Liver (tissue), 9 donors: ENCODE measurements around the gene DPH3. TPM values are rescaled to one million over a fixed set of nuclear protein-coding genes. Genes with fewer than 3 reads are reported as not detected.
A peak's percentile ranks its signal among the peaks of the same experiment; 100 is the strongest.

Experiments used
- DNase-seq: peaks from one replicate; pipeline ENCODE4 v3.0.0-alpha.2; 2017; ENCODE audit warnings: low spot score
- H3K27ac ChIP-seq, 2 donors: one replicate each; pipeline ENCODE4 v1.7.0; 2013; ENCODE audit warnings: inconsistent platforms in 2 of 2, low read length in 2 of 2, control low read depth in 1 of 2, low read depth in 1 of 2, mild to moderate bottlenecking in 1 of 2
- H3K27me3 ChIP-seq, 4 donors: one replicate each; pipeline versions ENCODE4 v1.6.1 to v1.7.0; 2013; ENCODE audit warnings: low read length in 3 of 4, inconsistent platforms in 1 of 4, mild to moderate bottlenecking in 1 of 4, moderate library complexity in 1 of 4; ENCODE audit not compliant: control insufficient read depth in 4 of 4, insufficient read depth in 4 of 4
- H3K36me3 ChIP-seq, 4 donors: one replicate each; pipeline versions ENCODE4 v1.6.1 to v1.7.0; 2013; ENCODE audit warnings: low read length in 3 of 4, mild to moderate bottlenecking in 3 of 4, low read depth in 1 of 4, moderate library complexity in 1 of 4; ENCODE audit not compliant: control insufficient read depth in 4 of 4, insufficient read depth in 3 of 4
- H3K4me1 ChIP-seq, 4 donors: one replicate each; pipeline versions ENCODE4 v1.6.1 to v1.7.0; 2013; ENCODE audit warnings: low read length in 3 of 4, mild to moderate bottlenecking in 3 of 4, moderate library complexity in 1 of 4; ENCODE audit not compliant: control insufficient read depth in 4 of 4, insufficient read depth in 4 of 4
- H3K4me3 ChIP-seq, 3 donors: one replicate each; pipeline versions ENCODE4 v1.6.1 to v1.7.0; 2013; ENCODE audit warnings: low read length in 3 of 3, control low read depth in 1 of 3, low read depth in 1 of 3, mild to moderate bottlenecking in 1 of 3
- H3K9ac ChIP-seq, 2 donors: one replicate each; pipeline ENCODE4 v1.7.0; 2013; ENCODE audit warnings: low read length in 2 of 2, mild to moderate bottlenecking in 2 of 2, moderate library complexity in 2 of 2, control low read depth in 1 of 2, low read depth in 1 of 2
- H3K9me3 ChIP-seq, 4 donors: one replicate each; pipeline versions ENCODE4 v1.6.1 to v1.7.0; 2013; ENCODE audit warnings: low read length in 3 of 4; ENCODE audit not compliant: control insufficient read depth in 4 of 4
- EGR1 ChIP-seq, 2 donors: IDR thresholded peaks; 2 replicates each; pipeline ENCODE4 v1.6.1; 2016 to 2018; ENCODE audit warnings: antibody characterized with exemption in 2 of 2, low read depth in 2 of 2
- FOXA2 ChIP-seq: IDR thresholded peaks from 2 replicates; pipeline ENCODE4 v1.6.1; 2016; ENCODE audit warnings: antibody characterized with exemption
- HNF4A ChIP-seq, 2 donors: conservative IDR thresholded peaks; 2 replicates each; pipeline ENCODE4 v1.6.1; 2016; ENCODE audit warnings: antibody characterized with exemption in 2 of 2, mild to moderate bottlenecking in 2 of 2
- JUND ChIP-seq, 2 donors: IDR thresholded peaks; 2 replicates each; pipeline ENCODE4 v1.6.1; 2016; ENCODE audit warnings: antibody characterized with exemption in 2 of 2
- RXRA ChIP-seq, 2 donors: IDR thresholded peaks; 2 replicates each; pipeline ENCODE4 v1.6.1; 2017 to 2018; ENCODE audit warnings: antibody characterized with exemption in 2 of 2, mild to moderate bottlenecking in 1 of 2
- SP1 ChIP-seq: IDR thresholded peaks from 2 replicates; pipeline ENCODE4 v1.6.1; 2018; ENCODE audit warnings: antibody characterized with exemption, mild to moderate bottlenecking
- TAF1 ChIP-seq: conservative IDR thresholded peaks from 2 replicates; pipeline ENCODE4 v1.6.1; 2016; ENCODE audit warnings: antibody characterized with exemption, mild to moderate bottlenecking
- YY1 ChIP-seq: IDR thresholded peaks from 2 replicates; pipeline ENCODE4 v1.6.1; 2016; ENCODE audit warnings: antibody characterized with exemption, mild to moderate bottlenecking
- WGBS: extraction: QIAGEN DNeasy Blood & Tissue Kit; methylation state at CpG from one replicate; pipeline ENCODE4 v1.1.7; 2013; 5-methylcytosine and 5-hydroxymethylcytosine counted together
- polyA plus RNA-seq, 2 donors: library from polyadenylated mRNA; stranded (reverse) in 1 of 2; unstranded in 1 of 2; fragments of 200-250 nt in 1 of 2; fragments of >200 nt in 1 of 2; fragmentation: Nextera tagmentation in 1 of 2; extraction: Ambion mirVana in 1 of 2; gene quantifications; one replicate each; pipeline versions ENCODE4 v1.2.1 to v1.2.3, GENCODE V29; 2013 to 2015
- total RNA-seq, 2 donors: library from RNA; depleted of rRNA; stranded (reverse); fragments of >200 nt; gene quantifications; one replicate each; pipeline ENCODE4 v1.2.3, GENCODE V29; 2014
- TF ChIP-seq, protein P1 (sequence below): fragments of 150-350 bp; IDR thresholded peaks from 2 replicates; pipeline ENCODE4 v1.5.1; 2017; ENCODE audit warnings: improper control_type of control experiment, low read depth, low read length; ENCODE audit not compliant: missing input control
- TF ChIP-seq, protein P2 (sequence below): IDR thresholded peaks from 2 replicates; pipeline ENCODE4 v1.6.1; 2016; ENCODE audit warnings: antibody characterized with exemption
- TF ChIP-seq, protein P3 (sequence below): IDR thresholded peaks from 2 replicates; pipeline ENCODE4 v1.6.1; 2016; ENCODE audit warnings: antibody characterized with exemption
- donor health status: healthy.
- donor health status: healthy.
- donor health status: healthy.
- donor health status: healthy.
- donor health status: healthy.

DPH3 gene
- total and polyA plus RNA-seq, 4 donors: 7.8 to 19.1 (median 11.6) TPM

DNA sequence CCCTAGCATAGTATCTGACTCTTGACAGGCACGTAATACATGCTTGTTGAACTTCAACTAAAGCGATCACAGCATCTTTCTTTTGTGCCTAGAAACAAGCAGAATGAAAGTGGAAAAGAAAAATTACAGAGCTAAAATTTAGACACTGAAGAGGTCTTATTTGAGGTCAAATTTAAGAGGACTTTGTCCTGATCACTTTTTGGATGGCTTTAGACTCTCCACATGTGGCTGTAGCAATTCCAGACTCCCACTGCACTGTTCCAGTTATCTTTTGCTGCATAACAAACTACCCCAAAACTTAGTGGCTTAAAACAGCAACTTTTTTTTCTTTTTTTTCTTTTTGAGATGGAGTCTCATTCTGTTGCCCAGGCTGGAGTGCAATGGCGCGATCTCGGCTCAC lies 23.5 kb downstream of the DPH3 start:
- Histone ChIP-seq H3K27me3 (no peaks in the 10 kb centered on the region), H3K36me3 (no peaks in the 10 kb centered on the region), H3K9me3 (no peaks in the 10 kb centered on the region), H3K9ac (no peak overlapping the region), H3K27ac (no peak overlapping the region), H3K4me3 (no peak overlapping the region), H3K4me1 (peaks cover 0 to 11% (median 0%) of the 10 kb centered on the region in 4 donors)
- WGBS: 97% methylated on average over 5 of the region's 5 CpGs
- DNase-seq: no peak
- no peak for TF ChIP-seq SP1
- TF ChIP-seq, protein P1, sequence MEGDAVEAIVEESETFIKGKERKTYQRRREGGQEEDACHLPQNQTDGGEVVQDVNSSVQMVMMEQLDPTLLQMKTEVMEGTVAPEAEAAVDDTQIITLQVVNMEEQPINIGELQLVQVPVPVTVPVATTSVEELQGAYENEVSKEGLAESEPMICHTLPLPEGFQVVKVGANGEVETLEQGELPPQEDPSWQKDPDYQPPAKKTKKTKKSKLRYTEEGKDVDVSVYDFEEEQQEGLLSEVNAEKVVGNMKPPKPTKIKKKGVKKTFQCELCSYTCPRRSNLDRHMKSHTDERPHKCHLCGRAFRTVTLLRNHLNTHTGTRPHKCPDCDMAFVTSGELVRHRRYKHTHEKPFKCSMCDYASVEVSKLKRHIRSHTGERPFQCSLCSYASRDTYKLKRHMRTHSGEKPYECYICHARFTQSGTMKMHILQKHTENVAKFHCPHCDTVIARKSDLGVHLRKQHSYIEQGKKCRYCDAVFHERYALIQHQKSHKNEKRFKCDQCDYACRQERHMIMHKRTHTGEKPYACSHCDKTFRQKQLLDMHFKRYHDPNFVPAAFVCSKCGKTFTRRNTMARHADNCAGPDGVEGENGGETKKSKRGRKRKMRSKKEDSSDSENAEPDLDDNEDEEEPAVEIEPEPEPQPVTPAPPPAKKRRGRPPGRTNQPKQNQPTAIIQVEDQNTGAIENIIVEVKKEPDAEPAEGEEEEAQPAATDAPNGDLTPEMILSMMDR: no peak
- peak; percentile 48 to 60 for TF ChIP-seq HNF4A (conservative IDR thresholded peaks at IDR 0.05)
- TF ChIP-seq RXRA (IDR thresholded peaks at IDR 0.05): peak; percentile 9 to 19

DNA sequence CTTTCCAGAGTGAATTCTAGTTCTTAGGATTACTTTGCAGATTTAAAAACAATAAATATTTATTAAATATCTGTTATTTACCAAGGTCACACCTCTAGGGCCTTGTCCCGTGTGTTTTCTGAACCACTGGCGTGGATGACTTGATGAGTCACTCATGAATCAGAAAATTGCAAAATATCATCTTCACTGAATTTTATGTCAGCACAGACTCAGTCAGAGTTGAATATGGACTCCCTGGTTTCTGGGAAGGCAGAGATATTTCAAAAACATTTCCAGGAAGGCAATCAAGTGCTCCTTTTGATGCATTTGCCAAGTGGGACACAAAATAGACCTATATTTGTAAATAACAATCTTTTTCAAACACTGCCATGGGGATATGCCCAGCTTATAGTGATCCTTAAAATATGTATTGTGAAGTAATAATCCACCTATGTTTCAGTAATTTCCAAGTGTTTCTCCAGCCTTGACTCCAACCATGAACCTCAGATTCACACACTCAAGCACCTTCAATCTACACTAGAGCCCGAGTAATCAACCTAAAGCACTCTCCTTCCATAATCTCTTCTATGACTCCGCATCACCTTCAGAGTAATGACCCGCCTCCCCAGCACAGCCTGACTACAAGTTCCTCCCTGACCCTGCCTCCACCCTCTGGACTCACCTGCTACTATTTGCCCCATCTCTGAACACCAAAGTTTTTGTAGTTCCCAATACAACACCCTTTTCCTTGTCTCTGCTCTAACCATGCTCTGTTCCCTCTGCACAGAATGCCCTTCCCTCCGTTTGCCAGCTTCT lies 24.3 kb downstream of the DPH3 start:
- no peak for DNase-seq
- TF ChIP-seq HNF4A (conservative IDR thresholded peaks at IDR 0.05) (peak; percentile 27 to 36), RXRA (IDR thresholded peaks at IDR 0.05) (peak in 1 of 2 donors; percentile 40), YY1 (peak; percentile 46), JUND (IDR thresholded peaks at IDR 0.05) (peak; percentile 44 to 83), EGR1 (IDR thresholded peaks at IDR 0.05; ENCODE audit: low read depth in 2 of 2) (no peak)
- TF ChIP-seq, protein P2, sequence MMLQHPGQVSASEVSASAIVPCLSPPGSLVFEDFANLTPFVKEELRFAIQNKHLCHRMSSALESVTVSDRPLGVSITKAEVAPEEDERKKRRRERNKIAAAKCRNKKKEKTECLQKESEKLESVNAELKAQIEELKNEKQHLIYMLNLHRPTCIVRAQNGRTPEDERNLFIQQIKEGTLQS: peak; percentile 16
- TF ChIP-seq, protein P3, sequence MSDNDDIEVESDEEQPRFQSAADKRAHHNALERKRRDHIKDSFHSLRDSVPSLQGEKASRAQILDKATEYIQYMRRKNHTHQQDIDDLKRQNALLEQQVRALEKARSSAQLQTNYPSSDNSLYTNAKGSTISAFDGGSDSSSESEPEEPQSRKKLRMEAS: no peak
- 71% methylated on average over 6 of the region's 6 CpGs for WGBS
- H3K9ac ChIP-seq: no peak overlapping the region
- H3K36me3 ChIP-seq: no peaks in the 10 kb centered on the region
- peak overlapping the region in 1 of 2 donors; percentile 49 for H3K27ac ChIP-seq
- peaks cover 0 to 11% (median 0%) of the 10 kb centered on the region in 4 donors for H3K4me1 ChIP-seq
- H3K27me3 ChIP-seq: no peaks in the 10 kb centered on the region
- no peak overlapping the region for H3K4me3 ChIP-seq
- H3K9me3 ChIP-seq: no peaks in the 10 kb centered on the region

DNA sequence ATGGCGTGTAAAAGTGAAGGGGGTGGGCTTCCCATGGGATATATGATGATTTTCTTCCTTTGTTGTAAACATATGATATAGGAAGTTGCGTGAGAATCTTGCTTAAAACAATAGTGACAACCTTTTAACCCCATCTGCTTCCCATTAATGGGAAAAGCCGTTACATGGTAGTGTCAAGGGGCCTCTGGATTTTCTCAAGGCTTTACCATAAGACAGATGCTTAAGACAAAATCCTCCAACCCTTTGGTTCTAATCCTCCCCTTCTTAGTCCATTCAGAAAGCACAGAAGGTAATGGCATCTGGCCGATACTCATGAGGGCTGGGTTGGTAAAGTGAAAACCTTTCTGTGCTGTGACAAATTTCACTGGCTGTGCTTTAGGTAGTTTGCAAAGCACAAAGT lies 25.0 kb downstream of the DPH3 start:
- no peaks in the 10 kb centered on the region for H3K27me3 ChIP-seq
- no peaks in the 10 kb centered on the region for H3K9me3 ChIP-seq
- DNase-seq: no peak
- no peaks in the 10 kb centered on the region for H3K36me3 ChIP-seq
- H3K4me1 ChIP-seq: peaks cover 0 to 11% (median 0%) of the 10 kb centered on the region in 4 donors
- H3K27ac ChIP-seq: peak overlapping the region in 1 of 2 donors; percentile 49
- TF ChIP-seq FOXA2 (no peak), RXRA (IDR thresholded peaks at IDR 0.05) (no peak), TAF1 (no peak)
- WGBS: 85% methylated on average over 4 of the region's 4 CpGs
- H3K9ac ChIP-seq: no peak overlapping the region
- no peak overlapping the region for H3K4me3 ChIP-seq
